ENCODE data around the gene MAGIX.

- TF ChIP-seq CTCF (IDR thresholded peaks at IDR 0.05) (no peak), POLR2AphosphoS5 (IDR thresholded peaks at IDR 0.05) (no peak), POLR2A (IDR thresholded peaks at IDR 0.05) (no peak), EP300 (IDR thresholded peaks at IDR 0.05) (no peak)
These were observed 49.7 kb downstream of the MAGIX start for GRCh38 chrX:49212209-49212608.

Measured in gastroesophageal sphincter (tissue), 3 donors.